Cardiac muscle cell (in vitro differentiated cells and primary cell): ENCODE data around the gene CAPNS1. TPM values are rescaled to one million over a fixed set of nuclear protein-coding genes. Genes with fewer than 3 reads are reported as not detected.

Source experiments
- DNase-seq, 2 donors: peaks; one replicate each; pipeline versions ENCODE4 v3.0.0 to v3.0.0-alpha.2; 2010 to 2017; ENCODE audit warnings: low read depth in 1 of 2, low spot score in 1 of 2
- H3K27ac ChIP-seq: fragments of 200-600 bp; sonication (generic); 2 replicates; pipeline ENCODE4 v1.5.1; 2016
- H3K27me3 ChIP-seq: fragments of 200-600 bp; sonication (generic); 2 replicates; pipeline ENCODE4 v1.6.0; 2016; ENCODE audit warnings: control low read depth
- H3K36me3 ChIP-seq: fragments of 200-600 bp; sonication (generic); 2 replicates; pipeline ENCODE4 v1.5.1; 2016; ENCODE audit warnings: control low read depth
- H3K4me1 ChIP-seq: fragments of 200-600 bp; sonication (generic); 2 replicates; pipeline ENCODE4 v1.8.1; 2017; ENCODE audit warnings: low read depth, mild to moderate bottlenecking, mixed run types
- H3K4me3 ChIP-seq: fragments of 200-600 bp; sonication (generic); 2 replicates; pipeline ENCODE4 v1.5.1; 2016; ENCODE audit warnings: mild to moderate bottlenecking
- H3K9me3 ChIP-seq: fragments of 200-600 bp; sonication (generic); 2 replicates; pipeline ENCODE4 v1.5.1; 2017; ENCODE audit warnings: low read depth, mild to moderate bottlenecking, control low read depth
- polyA plus RNA-seq: library from polyadenylated mRNA; unstranded; fragments of >200 nt; fragmentation: Nextera tagmentation; extraction: Ambion mirVana; gene quantifications from 2 replicates; pipeline ENCODE4 v1.2.1, GENCODE V29; 2016
- total RNA-seq: library from RNA; depleted of rRNA; stranded (reverse); fragments of >200 nt; gene quantifications from 2 replicates; pipeline ENCODE4 v1.2.3, GENCODE V29; 2016
- TF ChIP-seq, protein P1 (sequence below): IDR thresholded peaks from 2 replicates; pipeline ENCODE4 v1.5.1; 2012; ENCODE audit warnings: low read depth, mild to moderate bottlenecking, low read length

The CAPNS1 gene
- total and polyA plus RNA-seq, 2 experiments from 2014 or later: 198 to 413 TPM

DNA sequence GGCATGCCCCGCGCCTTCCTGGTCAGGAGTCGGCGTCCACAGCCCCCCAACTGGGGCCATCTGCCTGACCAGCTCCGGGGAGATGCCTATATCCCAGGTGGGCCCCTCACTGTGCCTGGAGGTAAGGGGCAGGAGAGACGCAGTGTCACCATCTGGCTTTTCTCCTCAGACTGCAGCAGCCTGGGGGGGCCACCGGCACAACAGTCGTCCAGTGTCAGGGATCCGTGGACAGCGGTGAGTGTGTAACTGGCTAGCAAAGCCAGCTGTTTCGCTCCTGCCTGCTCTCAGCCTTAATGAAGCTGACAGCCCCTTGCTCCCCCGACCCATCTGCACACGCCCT, 28.7 kb upstream of the CAPNS1 start:
- Histone ChIP-seq H3K36me3 (peaks cover 7% of the 10 kb centered on the region), H3K9me3 (no peaks in the 10 kb centered on the region), H3K27ac (no peak overlapping the region), H3K4me3 (no peak overlapping the region), H3K4me1 (no peaks in the 10 kb centered on the region), H3K27me3 (no peaks in the 10 kb centered on the region)
- DNase-seq: no peak
- TF ChIP-seq, protein P1, sequence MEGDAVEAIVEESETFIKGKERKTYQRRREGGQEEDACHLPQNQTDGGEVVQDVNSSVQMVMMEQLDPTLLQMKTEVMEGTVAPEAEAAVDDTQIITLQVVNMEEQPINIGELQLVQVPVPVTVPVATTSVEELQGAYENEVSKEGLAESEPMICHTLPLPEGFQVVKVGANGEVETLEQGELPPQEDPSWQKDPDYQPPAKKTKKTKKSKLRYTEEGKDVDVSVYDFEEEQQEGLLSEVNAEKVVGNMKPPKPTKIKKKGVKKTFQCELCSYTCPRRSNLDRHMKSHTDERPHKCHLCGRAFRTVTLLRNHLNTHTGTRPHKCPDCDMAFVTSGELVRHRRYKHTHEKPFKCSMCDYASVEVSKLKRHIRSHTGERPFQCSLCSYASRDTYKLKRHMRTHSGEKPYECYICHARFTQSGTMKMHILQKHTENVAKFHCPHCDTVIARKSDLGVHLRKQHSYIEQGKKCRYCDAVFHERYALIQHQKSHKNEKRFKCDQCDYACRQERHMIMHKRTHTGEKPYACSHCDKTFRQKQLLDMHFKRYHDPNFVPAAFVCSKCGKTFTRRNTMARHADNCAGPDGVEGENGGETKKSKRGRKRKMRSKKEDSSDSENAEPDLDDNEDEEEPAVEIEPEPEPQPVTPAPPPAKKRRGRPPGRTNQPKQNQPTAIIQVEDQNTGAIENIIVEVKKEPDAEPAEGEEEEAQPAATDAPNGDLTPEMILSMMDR: no peak

DNA sequence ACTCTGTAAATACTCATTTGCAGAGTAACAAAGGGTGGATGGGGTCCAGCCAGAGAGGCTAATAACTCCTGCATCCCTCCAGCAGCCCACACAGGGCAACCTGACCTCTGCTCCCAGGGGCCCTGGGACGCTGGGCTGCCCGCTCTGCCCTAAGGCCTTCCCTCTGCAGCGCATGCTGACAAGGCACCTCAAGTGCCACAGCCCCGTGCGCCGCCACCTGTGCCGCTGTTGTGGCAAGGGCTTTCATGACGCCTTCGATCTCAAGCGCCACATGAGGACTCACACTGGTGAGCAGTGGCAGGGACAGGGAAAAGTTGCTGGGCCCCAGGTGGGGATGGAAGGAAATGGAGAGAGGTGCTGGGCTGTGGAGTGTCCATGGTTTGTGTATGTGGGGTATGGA, 27.2 kb upstream of the CAPNS1 start:
- no peaks in the 10 kb centered on the region for H3K9me3 ChIP-seq
- TF ChIP-seq, protein P1: no peak
- peaks cover 4% of the 10 kb centered on the region for H3K36me3 ChIP-seq
- DNase-seq: no peak
- H3K4me1 ChIP-seq: no peaks in the 10 kb centered on the region
- no peaks in the 10 kb centered on the region for H3K27me3 ChIP-seq
- H3K4me3 ChIP-seq: no peak overlapping the region
- no peak overlapping the region for H3K27ac ChIP-seq

DNA sequence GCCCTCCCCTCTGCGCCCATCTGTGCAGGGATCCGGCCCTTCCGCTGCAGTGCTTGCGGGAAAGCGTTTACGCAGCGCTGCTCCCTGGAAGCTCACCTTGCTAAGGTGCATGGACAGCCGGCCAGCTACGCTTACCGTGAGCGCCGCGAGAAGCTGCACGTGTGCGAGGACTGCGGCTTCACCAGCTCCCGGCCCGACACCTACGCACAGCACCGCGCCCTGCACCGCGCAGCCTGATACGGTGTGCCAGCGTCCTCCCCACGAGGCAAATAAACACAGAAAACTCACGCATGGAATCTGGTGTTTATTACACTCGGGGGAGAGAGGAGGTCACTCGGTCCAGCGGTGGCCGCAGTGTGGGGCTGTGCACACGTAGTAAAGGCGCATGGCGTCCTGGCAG, 26.4 kb upstream of the CAPNS1 start:
- H3K9me3 ChIP-seq: no peaks in the 10 kb centered on the region
- DNase-seq: no peak
- no peak overlapping the region for H3K27ac ChIP-seq
- no peak overlapping the region for H3K4me3 ChIP-seq
- H3K36me3 ChIP-seq: peaks cover 4% of the 10 kb centered on the region
- no peaks in the 10 kb centered on the region for H3K4me1 ChIP-seq
- TF ChIP-seq, protein P1: no peak
- H3K27me3 ChIP-seq: no peaks in the 10 kb centered on the region

DNA sequence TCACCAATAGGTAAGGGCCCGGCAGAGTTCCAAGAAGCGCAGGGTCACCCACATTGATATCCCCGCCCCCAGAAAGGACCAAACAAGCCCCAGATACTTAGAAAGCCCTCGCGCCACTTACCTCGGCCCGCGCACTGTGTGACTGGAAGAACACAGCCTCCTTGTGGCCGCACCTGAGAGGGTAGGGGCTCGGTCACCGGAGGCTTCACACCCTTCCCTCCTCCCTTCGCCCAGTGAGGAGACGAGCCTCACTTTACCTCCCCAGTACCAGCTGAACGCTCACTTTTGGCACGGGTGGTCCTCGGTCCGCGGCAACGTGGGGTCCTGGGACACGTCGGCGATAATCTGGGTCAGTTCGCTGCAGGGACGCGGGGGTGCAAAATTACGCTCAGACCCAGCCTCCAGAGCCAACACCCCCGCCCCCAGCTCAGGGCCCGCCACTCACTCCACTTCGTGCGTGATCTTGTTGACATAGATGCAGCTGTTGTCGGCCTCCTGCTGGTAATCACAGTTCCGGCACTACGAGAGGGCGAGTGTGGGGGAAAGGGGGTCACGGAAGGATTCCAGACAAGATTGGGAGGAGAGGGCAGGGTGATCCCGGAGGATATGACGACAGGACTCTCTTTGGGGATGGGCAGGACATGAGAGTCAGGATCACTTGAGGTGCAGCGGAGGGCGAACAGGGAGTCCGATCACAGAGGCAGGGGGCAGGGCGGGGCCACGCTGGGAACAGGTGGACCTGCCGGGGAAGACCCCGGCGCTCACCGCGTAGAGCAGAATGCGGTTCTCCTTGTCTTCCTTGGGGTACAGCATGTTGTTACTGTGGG, 25.8 kb upstream of the CAPNS1 start:
- Histone ChIP-seq H3K27me3 (no peaks in the 10 kb centered on the region), H3K9me3 (no peaks in the 10 kb centered on the region), H3K4me3 (peak overlapping the region; percentile 70), H3K36me3 (peaks cover 5% of the 10 kb centered on the region), H3K4me1 (no peaks in the 10 kb centered on the region), H3K27ac (peak overlapping the region; percentile 71)
- peak; percentile 18 to 43 for DNase-seq
- TF ChIP-seq, protein P1: no peak

DNA sequence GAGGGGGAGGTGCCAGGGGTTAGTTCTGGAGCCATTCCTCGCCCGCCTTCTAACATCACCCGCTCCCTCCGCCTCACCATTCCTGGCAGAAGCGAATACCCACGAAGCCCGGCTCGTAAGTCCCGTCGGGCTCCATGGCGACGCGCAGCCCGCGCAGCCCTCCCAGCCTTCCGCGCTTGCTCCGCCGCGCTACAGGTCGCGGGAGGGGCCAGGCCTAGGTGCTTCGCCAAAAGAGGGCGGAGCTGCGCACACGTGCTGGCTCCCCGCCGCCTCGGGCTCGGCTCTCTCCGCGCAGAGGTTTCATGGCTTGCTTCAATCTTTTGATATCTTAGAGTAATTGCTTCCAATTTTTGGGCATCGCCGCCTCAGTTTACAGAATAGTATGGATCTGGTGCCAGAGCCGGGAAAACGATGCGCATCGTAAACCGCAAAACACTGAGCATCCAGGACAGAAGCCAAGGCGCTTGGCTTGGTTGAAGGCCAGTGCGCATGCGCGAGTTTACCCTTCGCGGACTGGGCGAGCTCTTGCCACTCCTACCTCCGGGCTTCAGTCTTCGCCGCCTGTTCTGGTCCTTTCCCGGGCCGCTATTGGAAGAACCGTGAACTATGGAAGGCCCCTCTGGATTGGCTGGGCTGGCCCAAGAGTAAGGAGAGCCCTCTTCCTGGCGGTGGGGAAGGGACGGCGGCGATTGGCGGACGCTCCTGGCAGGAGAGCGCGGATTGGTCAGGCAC, 25.0 kb upstream of the CAPNS1 start, which contains the start of gene POLR2I:
Gene POLR2I (minus strand): TSS at position 155 of the 732 bp plus-strand sequence. CDS start 19 bp downstream, at position 136.
- Histone ChIP-seq H3K27ac (peak within 1 kb of the TSS; percentile 71), H3K9me3 (no peaks in the 10 kb centered on the region), H3K4me3 (peak within 1 kb of the TSS; percentile 73), H3K27me3 (no peaks in the 10 kb centered on the region), H3K4me1 (no peaks in the 10 kb centered on the region), H3K36me3 (peaks cover 8% of the 10 kb centered on the region)
- peak; percentile 100 for DNase-seq
- TF ChIP-seq, protein P1: no peak
